Gastrocnemius medialis (tissue), 4 donors: ENCODE data around the gene EME1. TPM values are rescaled to one million over a fixed set of nuclear protein-coding genes. Genes with fewer than 3 reads are reported as not detected.
A peak's percentile ranks its signal among the peaks of the same experiment; 100 is the strongest.
"Not testable (repeated sequence)": the region's sequence is repeated elsewhere in the genome, so short reads cannot be mapped to it uniquely, and the experiment has no call there.

ENCODE experiments used
- ATAC-seq, 2 donors: fragments of 150-250 bp; one replicate each; pipeline ENCODE4 v1.9.1; 2016
- DNase-seq, 2 donors: peaks; one replicate each; pipeline ENCODE4 v3.0.0-alpha.2; 2019
- H3K27ac ChIP-seq, 4 donors: fragments of 200-600 bp; sonication (generic); 1 replicate in 1 of 4; 2 replicates in 3 of 4; pipeline ENCODE4 v1.5.1; 2016 to 2018; ENCODE audit warnings: mild to moderate bottlenecking in 2 of 4, moderate library complexity in 1 of 4
- H3K27me3 ChIP-seq, 3 donors: fragments of 200-600 bp; sonication (generic) in 2 of 3; 1 replicate in 1 of 3; 2 replicates in 2 of 3; pipeline versions ENCODE4 v1.5.1 to v1.6.0; 2016 to 2019; ENCODE audit warnings: mild to moderate bottlenecking in 1 of 3, moderate library complexity in 1 of 3
- H3K36me3 ChIP-seq, 2 donors: fragments of 200-600 bp; sonication (generic) in 1 of 2; one replicate each; pipeline ENCODE4 v1.5.1; 2017 to 2018
- H3K4me1 ChIP-seq, 2 donors: fragments of 200-600 bp; sonication (generic) in 1 of 2; one replicate each; pipeline ENCODE4 v1.5.1; 2016 to 2017; ENCODE audit warnings: mild to moderate bottlenecking in 2 of 2
- H3K4me3 ChIP-seq, 4 donors: fragments of 200-600 bp; sonication (generic) in 3 of 4; 1 replicate in 1 of 4; 2 replicates in 3 of 4; pipeline ENCODE4 v1.5.1; 2016 to 2019; ENCODE audit warnings: mild to moderate bottlenecking in 2 of 4
- H3K9me3 ChIP-seq, 3 donors: fragments of 200-600 bp; sonication (generic) in 2 of 3; 1 replicate in 1 of 3; 2 replicates in 2 of 3; pipeline ENCODE4 v1.5.1; 2016 to 2019
- POLR2A ChIP-seq, 2 donors: fragments of 450-650 bp; IDR thresholded peaks; one replicate each; pipeline ENCODE4 v1.6.1; 2017; ENCODE audit warnings: antibody characterized with exemption in 2 of 2, mild to moderate bottlenecking in 2 of 2, moderate library complexity in 2 of 2
- in situ Hi-C, 4 donors: fragments of 200-750 bp; cut with MboI; loops; one replicate each; pipeline versions ENCODE4 v1.15.0 to v1.8.0; 2017; ENCODE audit warnings: low sequenced_read_pairs in 4 of 4
- intact Hi-C: fragments of 100-400 bp; cut with DNase I; formaldehyde crosslinking; loops from one replicate; pipeline ENCODE4 v1.15.1; 2023; ENCODE audit warnings: low total_unique reads
- total RNA-seq, 4 donors: library from RNA; depleted of rRNA; stranded (reverse); fragments of >200 nt; gene quantifications; one replicate each; pipeline versions ENCODE4 v1.1.0 to v1.2.3, GENCODE V29; 2016
- TF ChIP-seq, protein P1 (sequence below), 5 experiments: fragments of 450-650 bp in 3 of 5; fragments of 200-600 bp in 2 of 5; sonication (generic) in 2 of 5; IDR thresholded peaks in 4 of 5; conservative IDR thresholded peaks in 1 of 5; 1 replicate in 4 of 5; 2 replicates in 1 of 5; pipeline ENCODE4 v1.5.1; 2016 to 2019; ENCODE audit warnings: antibody characterized with exemption in 5 of 5, mild to moderate bottlenecking in 3 of 5, moderate library complexity in 3 of 5

EME1 gene
- total RNA-seq, 4 donors from 2014 or later = 0.82 to 0.95 TPM; not detected in 2

DNA sequence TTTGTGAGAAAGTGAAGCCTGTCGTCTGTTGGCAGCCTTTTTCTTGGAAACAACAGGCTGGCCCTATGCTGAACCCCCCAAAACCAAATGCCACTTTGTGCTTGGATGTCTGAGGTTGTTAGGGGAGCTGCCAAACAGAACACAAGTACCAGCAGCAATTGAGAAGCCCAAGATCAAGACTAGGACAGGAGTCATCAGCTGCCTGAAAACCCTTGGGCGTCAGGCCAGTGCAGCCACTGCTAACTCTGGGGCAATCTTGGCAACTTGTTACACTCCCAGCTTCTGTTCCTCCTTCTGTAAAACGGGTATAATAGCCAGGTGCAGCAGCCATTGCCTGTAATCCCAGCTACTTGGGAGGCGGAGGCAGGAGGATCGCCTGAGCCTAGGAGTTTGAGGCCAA lies 33.5 kb downstream of the EME1 start:
- DNase-seq (no peak), ATAC-seq (no peak)
- Histone ChIP-seq H3K4me3 (no peak overlapping the region), H3K9me3 (no peaks in the 10 kb centered on the region), H3K27me3 (no peaks in the 10 kb centered on the region), H3K4me1 (no peaks in the 10 kb centered on the region), H3K36me3 (no peaks in the 10 kb centered on the region), H3K27ac (no peak overlapping the region)
- in situ Hi-C loops (no loop called here), intact Hi-C loops (no loop called here)
- TF ChIP-seq POLR2A (IDR thresholded peaks at IDR 0.05) = no peak

- H3K36me3 ChIP-seq = no peaks in the 10 kb centered on the region
- no peak for DNase-seq
- no peaks in the 10 kb centered on the region for H3K9me3 ChIP-seq
- H3K4me3 ChIP-seq = no peak overlapping the region
- intact Hi-C loops = no loop called here
- TF ChIP-seq, protein P1, sequence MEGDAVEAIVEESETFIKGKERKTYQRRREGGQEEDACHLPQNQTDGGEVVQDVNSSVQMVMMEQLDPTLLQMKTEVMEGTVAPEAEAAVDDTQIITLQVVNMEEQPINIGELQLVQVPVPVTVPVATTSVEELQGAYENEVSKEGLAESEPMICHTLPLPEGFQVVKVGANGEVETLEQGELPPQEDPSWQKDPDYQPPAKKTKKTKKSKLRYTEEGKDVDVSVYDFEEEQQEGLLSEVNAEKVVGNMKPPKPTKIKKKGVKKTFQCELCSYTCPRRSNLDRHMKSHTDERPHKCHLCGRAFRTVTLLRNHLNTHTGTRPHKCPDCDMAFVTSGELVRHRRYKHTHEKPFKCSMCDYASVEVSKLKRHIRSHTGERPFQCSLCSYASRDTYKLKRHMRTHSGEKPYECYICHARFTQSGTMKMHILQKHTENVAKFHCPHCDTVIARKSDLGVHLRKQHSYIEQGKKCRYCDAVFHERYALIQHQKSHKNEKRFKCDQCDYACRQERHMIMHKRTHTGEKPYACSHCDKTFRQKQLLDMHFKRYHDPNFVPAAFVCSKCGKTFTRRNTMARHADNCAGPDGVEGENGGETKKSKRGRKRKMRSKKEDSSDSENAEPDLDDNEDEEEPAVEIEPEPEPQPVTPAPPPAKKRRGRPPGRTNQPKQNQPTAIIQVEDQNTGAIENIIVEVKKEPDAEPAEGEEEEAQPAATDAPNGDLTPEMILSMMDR (IDR thresholded peaks at IDR 0.05 in 4 of 5, conservative IDR thresholded peaks at IDR 0.05 in 1 of 5) = no peak
- in situ Hi-C loops = no loop called here
- H3K27me3 ChIP-seq = no peaks in the 10 kb centered on the region
- ATAC-seq = no peak
- no peaks in the 10 kb centered on the region for H3K4me1 ChIP-seq
- H3K27ac ChIP-seq = no peak overlapping the region
Observed at GRCh38 chr17:50407921-50408320, 34.9 kb downstream of the EME1 start.

DNA sequence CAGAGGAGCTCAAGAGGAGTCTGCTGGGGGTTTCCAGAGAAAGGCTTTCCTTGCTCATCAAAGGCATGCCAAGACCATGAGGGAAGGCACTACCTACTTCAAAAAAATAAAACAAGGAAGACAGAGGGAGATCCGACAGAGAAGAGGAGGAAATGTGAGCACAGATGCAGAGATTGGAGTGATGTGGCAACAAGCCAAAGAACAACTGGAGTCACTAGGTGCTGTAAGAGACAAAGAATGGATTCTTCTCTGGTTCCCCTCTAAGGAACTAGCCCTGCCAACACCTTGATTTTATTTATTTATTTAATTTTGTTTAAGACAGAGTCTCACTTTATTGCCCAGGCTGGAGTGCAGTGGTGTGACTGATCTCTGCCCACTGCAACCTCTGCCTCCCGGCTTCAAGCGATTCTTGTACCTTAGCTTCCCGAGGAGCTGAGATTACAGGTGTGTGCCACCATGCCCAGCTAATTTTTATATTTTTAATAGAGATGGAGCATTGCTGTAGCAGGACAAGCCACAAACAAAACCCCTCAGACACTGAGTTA lies 39.2 kb downstream of the EME1 start:
- Histone ChIP-seq H3K36me3 (no peaks in the 10 kb centered on the region), H3K27me3 (no peaks in the 10 kb centered on the region), H3K4me1 (no peaks in the 10 kb centered on the region), H3K27ac (no peak overlapping the region), H3K9me3 (no peaks in the 10 kb centered on the region), H3K4me3 (no peak overlapping the region)
- no peak for DNase-seq
- in situ Hi-C loops (no loop called here), intact Hi-C loops (no loop called here)
- no peak for ATAC-seq
- TF ChIP-seq POLR2A (IDR thresholded peaks at IDR 0.05) = no peak
- TF ChIP-seq, protein P1 (IDR thresholded peaks at IDR 0.05 in 4 of 5, conservative IDR thresholded peaks at IDR 0.05 in 1 of 5) = no peak

DNA sequence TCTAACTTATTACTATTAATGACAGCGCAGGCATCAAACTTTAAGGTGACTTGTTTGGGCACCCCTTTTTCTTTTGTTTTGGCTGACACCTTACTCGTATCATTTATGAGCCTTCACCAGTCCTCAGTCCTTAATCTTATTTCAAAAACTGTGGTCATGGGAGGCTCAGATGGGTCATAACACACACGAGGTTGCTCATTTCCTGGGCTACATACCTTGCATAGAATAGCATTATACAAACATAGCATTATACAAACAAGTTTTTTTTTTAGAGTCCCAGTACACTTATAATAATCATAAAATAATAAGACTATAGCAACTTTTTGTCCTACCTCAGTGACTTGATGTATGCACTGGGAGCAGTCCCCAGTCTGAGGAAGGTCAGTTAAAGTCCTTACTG lies 41.8 kb downstream of the EME1 start:
- no peak overlapping the region for H3K27ac ChIP-seq
- no peaks in the 10 kb centered on the region for H3K9me3 ChIP-seq
- H3K27me3 ChIP-seq = no peaks in the 10 kb centered on the region
- H3K4me1 ChIP-seq = no peaks in the 10 kb centered on the region
- DNase-seq = no peak
- H3K4me3 ChIP-seq = no peak overlapping the region
- intact Hi-C loops = no loop called here
- TF ChIP-seq POLR2A (IDR thresholded peaks at IDR 0.05) = no peak
- in situ Hi-C loops = no loop called here
- no peaks in the 10 kb centered on the region for H3K36me3 ChIP-seq
- no peak for ATAC-seq

DNA sequence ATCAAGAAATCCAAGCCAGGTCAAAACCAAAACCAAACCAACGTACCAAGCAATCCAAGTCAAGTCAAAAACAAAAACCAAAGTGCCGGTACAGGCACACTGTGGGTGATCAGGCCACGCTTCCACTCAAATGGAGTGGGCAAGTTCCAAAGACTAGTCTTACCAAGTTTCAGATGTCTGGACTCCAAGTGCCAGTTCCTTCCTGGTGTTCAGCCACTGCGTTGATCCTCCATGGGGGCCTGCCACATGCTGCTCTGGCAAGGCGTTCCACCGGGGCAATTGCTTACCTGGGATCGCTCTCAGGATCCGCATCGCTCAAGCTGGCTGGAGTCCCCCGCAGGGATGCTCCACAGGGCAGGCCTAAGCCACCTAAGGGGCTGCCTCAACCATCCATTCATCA lies 46.5 kb downstream of the EME1 start:
- H3K9me3 ChIP-seq, ATAC-seq, H3K4me1 ChIP-seq, DNase-seq, H3K36me3 ChIP-seq, H3K27ac ChIP-seq, H3K27me3 ChIP-seq, H3K4me3 ChIP-seq, in situ Hi-C loops, intact Hi-C loops: not testable (repeated sequence)

GRCh38 chr17:50420419-50421112 lies 47.5 kb downstream of the EME1 start:
- H3K4me3 ChIP-seq = no peak overlapping the region
- peaks cover 4 to 12% of the 10 kb centered on the region in 2 donors for H3K4me1 ChIP-seq
- no peak for ATAC-seq
- intact Hi-C loops = loop anchor here (10.0 kb wide), 2 partner anchors 326 to 524 kb away; partner anchors contain the start of gene PDK2
- in situ Hi-C loops = loop anchor here in 1 of 4 donors (10.0 kb wide), 1 partner anchor 54 kb away; the partner anchor contains the start of gene RSAD1
- no peaks in the 10 kb centered on the region for H3K36me3 ChIP-seq
- TF ChIP-seq, protein P1 (IDR thresholded peaks at IDR 0.05 in 4 of 5, conservative IDR thresholded peaks at IDR 0.05 in 1 of 5) = no peak
- no peak for TF ChIP-seq POLR2A (IDR thresholded peaks at IDR 0.05)
- H3K27me3 ChIP-seq = no peaks in the 10 kb centered on the region
- peak overlapping the region in 2 of 4 donors; percentile 8 to 73 for H3K27ac ChIP-seq
- DNase-seq = no peak
- H3K9me3 ChIP-seq = no peaks in the 10 kb centered on the region
